GM21515 (cell line): ENCODE data around the gene TFF3.
"Not testable (repeated sequence)": the region's sequence is repeated elsewhere in the genome, so short reads cannot be mapped to it uniquely, and the experiment has no call there.

Experiments used
- ATAC-seq: cut with Tn5 transposase; IDR thresholded peaks from one replicate; pipeline ENCODE4 v1.9.1; 2021; ENCODE audit not compliant: unreplicated experiment

TFF3 gene

DNA sequence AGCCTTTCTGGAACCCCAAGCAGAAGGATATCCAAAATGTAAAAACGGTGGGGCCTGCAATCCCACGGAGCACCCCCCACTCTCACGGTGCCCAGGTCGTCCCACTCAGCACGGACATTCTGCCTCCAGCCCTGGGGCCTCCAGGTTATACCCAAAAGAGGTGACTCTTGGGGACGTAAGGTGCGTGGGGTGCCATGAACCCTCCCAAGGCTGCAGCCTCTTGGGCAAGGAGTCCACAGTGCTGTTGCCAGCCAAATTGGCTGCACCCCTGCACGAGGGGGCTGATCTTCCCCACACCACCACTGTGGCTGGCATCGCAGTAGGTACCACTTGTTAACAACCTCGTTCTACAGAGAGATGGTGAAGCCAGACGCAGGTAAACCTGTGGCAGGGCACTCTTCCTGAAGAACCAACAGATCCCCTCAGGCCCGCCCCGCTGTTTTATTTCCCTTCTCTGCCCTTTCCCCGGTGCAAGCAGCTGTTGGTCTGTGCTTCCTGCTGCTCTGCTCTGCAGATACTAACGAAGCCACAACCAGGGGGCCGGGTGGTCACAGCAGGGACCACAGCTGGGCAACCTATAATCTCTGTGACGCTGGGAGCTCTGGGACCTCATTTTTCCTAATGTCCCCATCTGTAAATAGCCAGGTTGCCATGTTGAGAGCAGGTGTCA is 8.7 kb downstream of the TFF3 start:
- ATAC-seq, result no peak

GRCh38 chr21:42305707-42306147 is 9.5 kb downstream of the TFF3 start:
- no peak for ATAC-seq

- ATAC-seq, result no peak
Observed at GRCh38 chr21:42304556-42305454, 10.4 kb downstream of the TFF3 start.

DNA sequence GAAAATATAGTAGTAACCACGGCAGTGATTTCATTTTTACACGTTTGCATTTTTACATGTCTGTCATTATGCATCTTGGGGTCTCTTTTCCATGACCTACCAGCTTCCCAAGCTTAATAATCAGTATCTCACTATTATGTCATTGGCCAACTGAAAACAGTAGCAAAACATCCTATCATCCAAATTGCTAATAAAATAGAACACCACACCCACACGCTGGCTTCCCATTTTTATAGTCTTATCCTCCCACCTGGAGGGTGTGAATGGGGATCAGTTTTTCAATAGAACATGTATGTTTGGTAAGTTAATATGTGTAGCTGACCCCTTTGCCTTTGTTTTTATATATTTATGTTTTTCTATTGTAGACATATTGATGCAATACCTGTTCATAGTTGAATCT is 11.8 kb downstream of the TFF3 start:
- ATAC-seq, result no peak

- no peak for ATAC-seq
Observed at GRCh38 chr21:42302794-42303193, 12.4 kb downstream of the TFF3 start.

DNA sequence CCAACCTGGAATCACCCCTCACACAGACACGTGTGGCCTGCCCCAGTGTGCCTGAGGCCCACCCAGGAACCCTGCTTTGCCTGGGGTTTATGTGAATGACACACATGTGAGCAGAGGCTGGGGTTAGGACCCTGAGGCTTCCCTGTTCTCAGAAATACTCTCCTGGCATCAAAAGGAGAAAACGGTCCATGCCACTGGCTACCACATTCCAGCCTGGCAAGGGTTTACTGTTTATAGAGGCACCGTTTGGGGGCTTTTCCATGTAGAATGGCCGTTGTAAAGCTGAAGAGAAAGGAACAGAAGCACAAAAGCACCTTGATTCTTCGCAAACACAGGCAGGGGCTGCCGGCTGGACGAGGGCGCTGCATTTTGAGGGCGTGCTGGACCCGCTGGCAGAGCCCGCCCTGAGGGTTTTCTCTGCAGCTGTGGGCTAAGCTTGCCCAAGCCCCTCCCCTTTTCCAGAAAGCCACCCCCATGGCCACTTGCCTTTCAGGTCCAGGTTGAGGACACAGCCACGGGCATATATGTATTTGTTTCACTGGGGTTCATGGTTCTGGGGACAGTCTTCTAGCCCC is 13.0 kb downstream of the TFF3 start:
- ATAC-seq, result no peak

DNA sequence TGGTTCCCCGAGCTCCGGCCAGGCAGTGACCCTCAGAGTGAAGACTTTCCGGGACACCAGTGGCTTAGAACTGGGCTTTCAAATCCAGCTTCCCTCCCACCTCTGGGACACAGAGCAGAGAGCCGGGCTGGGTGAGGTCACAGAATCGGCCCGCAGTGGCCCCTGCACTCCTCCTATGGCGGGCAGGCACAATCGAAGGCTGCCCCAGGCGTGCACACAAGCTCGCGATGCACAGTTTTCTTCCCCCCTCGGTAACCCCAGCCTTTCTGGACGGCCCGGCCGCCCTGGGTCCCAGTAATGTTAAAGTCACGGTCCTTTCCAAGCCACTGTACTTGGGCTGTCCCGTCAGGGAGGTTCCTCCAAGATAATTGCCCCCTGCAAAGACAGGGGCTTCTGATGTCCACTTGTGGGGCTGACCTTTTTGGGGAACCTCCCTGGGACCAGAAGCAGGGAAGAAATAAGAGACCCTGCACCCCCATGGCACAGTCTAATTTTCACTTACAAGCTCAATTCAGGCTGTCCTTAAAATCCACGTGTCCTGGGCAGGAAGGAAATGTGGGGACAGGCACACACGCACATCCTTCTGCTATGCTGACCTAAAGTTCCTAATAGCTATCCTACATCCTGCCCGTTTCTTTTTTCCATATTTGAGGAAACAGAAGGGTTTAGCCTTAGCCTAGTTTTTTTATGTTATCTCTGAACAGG is 13.7 kb downstream of the TFF3 start:
- no peak for ATAC-seq

DNA sequence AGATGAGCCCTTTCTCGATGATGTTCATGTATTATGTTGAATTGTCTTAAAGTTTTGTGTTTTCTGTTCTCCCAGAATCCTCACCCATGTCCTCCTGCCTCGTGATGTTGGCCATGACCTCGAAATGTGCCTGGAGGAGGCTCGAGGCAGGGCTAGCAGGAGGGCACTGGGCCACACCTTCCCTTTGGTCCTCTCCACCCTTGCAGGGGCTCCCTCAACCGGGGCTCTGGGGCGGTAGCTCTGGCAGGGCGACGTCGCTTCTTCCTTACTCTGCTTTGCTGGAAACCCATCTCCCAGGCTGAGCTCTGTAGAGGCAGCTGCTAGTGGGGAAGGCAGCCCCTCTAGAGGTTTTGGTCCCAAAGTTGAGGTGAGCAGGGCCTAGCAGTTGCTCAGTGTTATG is 14.3 kb downstream of the TFF3 start:
- ATAC-seq, result no peak

DNA sequence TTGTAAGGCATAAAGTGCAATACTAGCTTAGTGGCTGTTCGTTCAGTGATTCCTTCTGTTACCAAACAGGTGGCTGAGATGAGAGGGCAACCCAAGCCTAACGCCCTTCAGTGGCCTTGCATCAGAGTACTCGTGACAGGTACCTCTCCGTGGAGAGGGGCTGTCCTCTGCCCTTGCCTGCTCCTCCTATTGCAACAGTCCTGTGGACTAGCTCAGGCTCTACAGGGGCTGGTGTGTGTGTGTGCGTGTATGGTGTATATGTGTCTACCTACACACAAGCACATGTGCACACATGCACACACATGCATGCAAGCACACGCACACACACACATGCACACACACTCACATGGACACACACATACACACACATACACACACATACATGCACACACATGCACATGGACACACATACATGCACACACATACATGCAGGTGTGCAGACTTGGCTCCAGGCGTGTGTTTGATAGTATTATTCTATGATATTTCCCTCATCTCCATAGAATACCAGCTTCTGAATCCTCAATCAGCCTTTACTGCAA is 15.1 kb downstream of the TFF3 start:
- no peak for ATAC-seq

DNA sequence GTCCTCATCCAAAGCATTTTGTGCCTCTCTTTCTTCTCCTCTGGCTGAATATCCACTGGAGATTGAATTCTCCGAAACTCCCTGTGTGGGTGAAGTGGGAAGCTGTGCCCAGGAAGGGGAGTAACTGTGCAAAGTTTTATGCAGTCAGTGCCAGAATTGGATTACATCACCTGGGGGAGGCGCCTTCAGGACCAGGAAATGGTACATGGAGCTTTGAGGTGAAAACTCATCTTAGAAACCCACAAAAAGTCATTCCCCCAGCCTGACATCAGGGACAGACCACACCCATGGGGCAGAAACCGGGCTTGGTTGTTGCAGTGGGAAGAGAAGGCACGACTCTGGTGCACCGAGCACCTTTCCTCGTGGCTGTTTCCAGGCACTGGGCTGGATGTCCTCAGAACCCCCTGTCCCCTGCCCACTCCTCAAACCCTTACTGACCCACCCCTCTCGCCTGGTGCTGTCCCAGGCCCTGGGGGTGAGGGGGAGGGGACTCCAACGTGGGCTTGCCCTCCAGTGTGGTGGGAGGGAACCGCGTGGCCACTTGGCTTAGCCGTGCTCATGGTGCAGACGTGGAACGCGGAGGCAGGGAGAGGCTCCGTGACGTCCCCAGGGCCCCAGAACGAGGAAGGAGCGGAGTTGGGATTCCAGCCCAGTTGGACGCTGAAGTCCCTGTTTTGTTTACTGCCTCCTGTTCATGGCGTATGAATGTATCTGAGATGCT is 15.7 kb downstream of the TFF3 start:
- ATAC-seq, result no peak

DNA sequence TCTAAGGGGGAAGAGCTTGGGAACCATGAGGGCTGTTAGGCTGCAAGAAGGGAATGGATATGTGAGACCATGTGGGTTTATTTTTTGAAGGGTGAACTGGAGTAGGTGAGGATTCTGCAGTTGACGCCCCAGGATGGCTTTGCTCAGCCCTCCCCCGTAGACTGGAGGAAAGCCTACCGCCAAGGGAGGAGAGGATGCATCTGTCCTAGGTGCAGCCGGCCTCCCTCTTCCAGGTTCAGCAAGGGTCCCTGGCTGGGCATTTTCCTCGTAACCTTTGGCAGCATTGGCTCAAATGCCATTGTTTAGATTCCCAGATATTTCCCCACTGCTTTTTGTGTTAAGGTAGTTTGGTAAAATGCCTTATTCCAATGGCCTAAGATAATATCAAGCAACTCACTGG is 16.6 kb downstream of the TFF3 start:
- no peak for ATAC-seq

DNA sequence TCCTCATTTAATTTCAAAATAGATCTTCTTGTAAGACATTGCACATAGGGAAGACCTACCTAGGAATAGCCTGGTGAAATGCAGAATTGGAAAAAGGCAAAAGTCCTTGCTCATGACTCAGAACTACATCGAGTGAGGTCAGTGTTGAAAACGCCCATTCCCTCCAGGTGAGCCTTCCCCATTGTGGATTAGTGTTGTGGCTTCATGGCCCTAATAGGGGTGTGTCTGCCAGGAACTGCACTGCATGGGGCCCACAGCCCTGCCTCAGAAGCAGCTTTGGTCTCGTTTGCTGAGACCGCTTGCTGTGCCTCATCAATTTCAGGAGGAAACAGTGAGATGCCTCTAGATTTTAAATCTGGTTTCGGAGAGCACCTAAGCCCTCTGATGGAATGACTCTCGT is 17.0 kb downstream of the TFF3 start:
- no peak for ATAC-seq

- no peak for ATAC-seq
Observed at GRCh38 chr21:42297377-42297776, 17.8 kb downstream of the TFF3 start.

DNA sequence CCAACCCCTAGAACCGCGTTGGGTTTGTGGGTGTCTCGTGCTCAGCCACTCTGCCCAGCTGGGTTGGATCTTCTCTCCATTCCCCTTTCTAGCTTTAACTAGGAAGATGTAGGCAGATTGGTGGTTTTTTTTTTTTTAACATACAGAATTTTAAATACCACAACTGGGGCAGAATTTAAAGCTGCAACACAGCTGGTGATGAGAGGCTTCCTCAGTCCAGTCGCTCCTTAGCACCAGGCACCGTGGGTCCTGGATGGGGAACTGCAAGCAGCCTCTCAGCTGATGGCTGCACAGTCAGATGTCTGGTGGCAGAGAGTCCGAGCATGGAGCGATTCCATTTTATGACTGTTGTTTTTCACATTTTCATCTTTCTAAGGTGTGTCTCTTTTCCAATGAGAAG is 18.7 kb downstream of the TFF3 start:
- no peak for ATAC-seq

DNA sequence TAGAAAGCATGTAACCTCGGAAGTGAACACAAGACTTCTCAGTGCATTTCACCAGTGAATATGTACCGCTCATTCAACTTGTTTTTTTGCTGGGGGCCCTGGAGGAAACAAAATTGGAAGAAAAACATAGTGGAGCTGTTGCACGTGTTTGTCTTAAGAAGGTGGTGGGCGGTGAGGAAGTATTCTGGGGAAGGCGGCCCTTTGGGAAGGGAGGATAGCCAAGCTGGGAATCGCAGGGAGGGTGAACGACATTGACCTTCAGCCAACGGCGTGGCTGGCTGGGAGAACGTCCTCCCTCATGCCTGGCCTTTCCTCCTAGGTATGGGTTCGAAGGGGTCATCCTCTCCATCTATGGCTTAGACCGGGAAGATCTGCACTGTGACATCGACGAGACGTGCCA is 19.4 kb downstream of the TFF3 start:
- ATAC-seq, result no peak

GRCh38 chr21:42294273-42294880 is 20.8 kb downstream of the TFF3 start:
- ATAC-seq, result no peak

GRCh38 chr21:42293649-42294272 is 21.4 kb downstream of the TFF3 start:
- no peak for ATAC-seq

- not testable (repeated sequence) for ATAC-seq
Observed at GRCh38 chr21:42292563-42293142, 22.6 kb downstream of the TFF3 start.
